GM12892 (cell line): ENCODE results near the gene RIC3.

ENCODE experiments used
- POLR2A ChIP-seq: IDR thresholded peaks from 2 replicates; pipeline ENCODE4 v1.6.1; 2011; ENCODE audit warnings: low read depth, low read length, control low read depth
- POLR2AphosphoS5 ChIP-seq: IDR thresholded peaks from 2 replicates; pipeline ENCODE4 v1.6.1; 2011; ENCODE audit warnings: low read depth, low read length, control low read depth
- TAF1 ChIP-seq: IDR thresholded peaks from 2 replicates; pipeline ENCODE4 v1.6.1; 2011; ENCODE audit warnings: low read depth, mild to moderate bottlenecking, control low read depth, low read length, borderline replicate concordance

GRCh38 chr11:8061555-8062428, 107.0 kb downstream of the RIC3 start:
- TF ChIP-seq POLR2A (no peak), POLR2AphosphoS5 (no peak), TAF1 (no peak)
